ENCODE results near the gene SLC66A1.

SLC66A1 gene

GRCh38 chr1:19325368-19325957 is 13.3 kb downstream of the SLC66A1 start:
- DNase-seq (ENCODE audit: low read depth in 2 of 2) = no peak

- no peak for DNase-seq (ENCODE audit: low read depth in 2 of 2)
Observed at GRCh38 chr1:19325958-19326747, 14.0 kb downstream of the SLC66A1 start.

GRCh38 chr1:19326748-19327065 is 14.6 kb downstream of the SLC66A1 start:
- no peak for DNase-seq (ENCODE audit: low read depth in 2 of 2)

GRCh38 chr1:19327301-19327700 is 15.2 kb downstream of the SLC66A1 start:
- DNase-seq (ENCODE audit: low read depth in 2 of 2) = no peak

GRCh38 chr1:19327736-19328135 is 15.6 kb downstream of the SLC66A1 start:
- DNase-seq (ENCODE audit: low read depth in 2 of 2) = no peak

DNA sequence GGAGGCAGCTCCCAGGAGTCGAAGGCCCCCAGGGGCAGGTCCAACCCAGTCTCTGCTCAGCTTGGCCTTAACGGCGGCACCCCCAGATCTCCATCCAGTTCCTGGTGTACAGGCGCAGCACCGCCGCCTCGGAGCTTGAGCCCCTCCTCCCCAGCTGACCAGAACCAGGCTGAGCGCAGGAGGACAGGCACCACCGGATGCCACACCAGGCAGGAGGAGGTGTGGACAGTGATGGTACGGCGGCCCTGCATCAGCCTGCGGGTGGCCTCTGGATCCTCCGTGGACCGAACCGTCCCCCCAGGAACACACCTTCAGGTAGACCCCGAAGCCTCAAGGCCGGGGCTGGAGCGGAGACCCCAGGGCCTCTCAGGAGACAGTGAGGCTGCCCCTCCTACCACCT is 16.4 kb downstream of the SLC66A1 start:
- no peak for DNase-seq (ENCODE audit: low read depth in 2 of 2)

DNA sequence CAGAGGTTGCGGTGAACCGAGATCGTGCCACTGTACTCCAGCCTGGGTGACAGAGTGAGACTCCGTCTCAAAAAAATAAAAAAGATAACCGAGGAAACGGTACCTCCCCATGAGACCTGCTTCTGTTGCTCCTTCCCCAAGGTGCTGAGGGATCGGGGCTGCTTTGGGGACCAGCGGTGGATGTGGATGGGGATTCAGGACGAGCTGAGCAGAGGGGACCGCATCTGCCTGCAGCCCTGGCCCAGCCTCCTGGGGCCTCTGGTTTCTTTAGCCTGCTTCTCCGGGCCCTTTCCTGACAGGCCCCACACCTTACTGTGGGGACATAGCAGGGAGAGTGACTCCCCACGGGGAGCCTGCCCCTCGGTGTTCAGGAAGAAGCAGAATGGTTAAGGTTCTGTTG is 17.1 kb downstream of the SLC66A1 start:
- DNase-seq (ENCODE audit: low read depth in 2 of 2) = no peak

DNA sequence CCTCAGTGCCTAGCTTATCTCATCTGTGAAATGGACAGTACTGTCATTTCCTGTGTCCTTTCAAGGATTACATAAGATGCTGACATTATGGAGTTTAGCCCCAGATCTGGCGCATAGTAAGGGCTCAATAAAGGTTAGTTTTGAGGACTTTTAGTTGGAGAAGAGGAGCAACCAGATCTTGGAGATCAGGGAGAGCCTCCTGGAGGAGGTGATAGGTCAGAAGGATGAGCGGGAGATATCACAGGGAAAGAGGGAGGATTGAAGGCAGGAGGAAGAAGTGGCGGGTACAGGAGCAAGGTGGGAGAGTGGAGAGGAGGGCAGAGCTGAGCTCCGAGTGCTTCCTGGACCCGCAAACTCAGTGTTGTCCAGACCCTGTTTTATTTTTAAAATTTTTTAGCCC is 17.5 kb downstream of the SLC66A1 start:
- DNase-seq (ENCODE audit: low read depth in 2 of 2) = no peak

DNA sequence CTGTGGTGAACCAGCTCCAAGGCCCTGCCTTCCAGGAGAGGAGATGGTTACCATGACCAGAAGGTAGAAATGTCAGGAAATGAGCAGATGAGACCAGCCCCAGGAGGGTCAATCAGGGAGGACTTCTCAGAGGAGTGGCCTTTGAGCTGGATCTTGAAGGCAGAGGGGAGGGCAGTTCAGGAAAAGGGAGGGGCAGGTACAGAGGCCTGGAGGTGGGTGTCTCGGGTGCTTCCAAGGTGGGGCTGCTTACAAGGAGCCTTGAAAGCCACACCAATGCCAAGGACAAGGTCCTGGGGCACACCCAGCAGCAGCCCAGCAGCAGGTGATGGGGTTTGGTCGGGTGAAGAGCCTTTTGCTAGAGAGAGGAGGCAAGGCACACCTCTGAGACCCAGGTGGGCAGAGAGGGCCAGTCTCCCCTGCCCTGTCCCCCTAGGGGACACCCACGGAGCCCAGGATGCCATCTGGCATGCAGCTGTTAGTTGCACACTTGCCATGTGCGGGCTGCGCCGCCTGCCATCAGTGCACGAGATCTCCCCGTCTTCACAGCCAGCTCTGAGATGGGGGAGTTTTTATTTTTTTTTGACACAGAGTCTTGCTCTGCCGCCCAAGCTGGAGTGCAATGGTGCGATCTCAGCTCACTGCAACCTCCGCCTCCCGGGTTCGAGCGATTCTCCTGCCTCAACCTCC is 18.5 kb downstream of the SLC66A1 start:
- no peak for DNase-seq (ENCODE audit: low read depth in 2 of 2)

- DNase-seq (ENCODE audit: low read depth in 2 of 2) = no peak
Observed at GRCh38 chr1:19331262-19331878, 19.2 kb downstream of the SLC66A1 start.

DNA sequence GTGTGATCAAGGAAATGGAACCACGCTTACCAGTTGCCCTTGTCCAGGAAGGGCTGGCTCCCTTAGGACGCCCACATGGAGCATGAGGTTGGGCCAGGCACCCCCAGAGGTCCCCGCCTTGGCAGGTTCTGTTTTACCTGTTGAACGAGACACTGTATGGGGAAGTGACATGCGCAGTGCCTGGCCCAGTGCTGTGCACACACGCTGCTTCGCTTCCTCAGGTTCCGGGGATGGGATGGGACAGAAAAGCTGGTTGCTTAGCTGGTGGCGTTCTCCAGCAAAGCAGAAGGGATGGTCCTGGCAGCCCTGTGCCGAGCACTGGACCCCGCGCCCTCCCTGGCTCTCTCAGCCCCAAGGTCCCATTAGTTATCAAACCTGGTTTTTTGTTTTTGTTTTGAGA is 20.7 kb downstream of the SLC66A1 start:
- DNase-seq (ENCODE audit: low read depth in 2 of 2) = no peak

DNA sequence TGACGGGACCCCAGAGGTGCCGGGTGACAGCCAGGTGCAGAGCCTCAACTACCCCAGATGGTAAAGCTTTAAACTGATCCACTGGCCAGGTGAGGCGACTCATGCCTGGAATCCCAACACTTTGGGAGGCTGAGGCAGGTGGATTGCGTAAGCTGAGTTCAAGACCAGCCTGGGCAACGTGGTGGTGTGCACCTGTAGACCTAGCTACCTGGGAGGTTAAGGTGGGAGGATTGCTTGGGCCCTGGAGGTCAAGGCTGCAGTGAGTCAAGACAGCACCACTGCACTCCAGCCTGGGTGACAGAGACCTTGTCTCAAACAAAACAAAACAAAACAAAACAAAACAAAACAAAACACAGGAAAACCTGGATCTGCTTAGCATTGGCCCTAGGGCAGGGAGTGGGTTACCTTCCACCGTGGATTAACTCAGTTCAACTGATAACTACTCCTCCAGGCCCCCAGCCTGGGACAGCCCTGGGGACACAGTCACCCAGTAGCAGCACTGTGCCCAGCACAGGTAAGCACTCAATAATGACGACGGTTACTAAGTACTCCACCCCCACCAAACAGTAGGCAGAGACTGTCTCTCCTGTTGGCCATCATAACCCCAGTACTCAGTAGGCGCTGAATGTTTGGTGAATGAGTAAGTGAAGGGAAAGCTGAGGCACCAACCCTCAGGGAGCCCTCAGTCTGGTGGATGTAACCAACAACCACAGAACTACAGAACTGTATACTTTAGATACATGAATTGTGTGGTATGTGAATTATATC is 21.6 kb downstream of the SLC66A1 start:
- no peak for DNase-seq (ENCODE audit: low read depth in 2 of 2)

GRCh38 chr1:19336543-19336942 is 24.4 kb downstream of the SLC66A1 start:
- peak; percentile 38 to 50 for DNase-seq (ENCODE audit: low read depth in 2 of 2)

DNA sequence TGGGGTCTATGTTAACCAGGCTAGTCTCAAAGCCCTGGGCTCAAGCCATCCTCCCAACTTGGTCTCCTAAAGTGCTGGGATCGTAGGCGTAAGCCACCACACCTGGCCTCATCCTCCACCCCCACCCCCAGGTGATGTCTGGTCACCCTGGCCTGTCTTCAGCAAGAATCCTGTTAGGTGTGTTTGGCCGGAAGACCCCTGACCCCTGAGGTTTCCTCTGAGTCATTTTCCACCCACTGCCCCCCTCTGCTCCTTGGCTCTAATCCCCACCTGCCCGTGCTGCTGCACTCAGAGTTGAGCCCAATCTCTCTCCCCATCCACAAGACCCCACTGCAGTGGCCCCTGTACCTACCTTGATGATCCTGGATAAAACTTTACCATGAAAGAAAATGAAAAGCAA is 25.2 kb downstream of the SLC66A1 start:
- DNase-seq (ENCODE audit: low read depth in 2 of 2) = no peak

GRCh38 chr1:19338323-19338762 is 26.2 kb downstream of the SLC66A1 start:
- no peak for DNase-seq (ENCODE audit: low read depth in 2 of 2)

DNA sequence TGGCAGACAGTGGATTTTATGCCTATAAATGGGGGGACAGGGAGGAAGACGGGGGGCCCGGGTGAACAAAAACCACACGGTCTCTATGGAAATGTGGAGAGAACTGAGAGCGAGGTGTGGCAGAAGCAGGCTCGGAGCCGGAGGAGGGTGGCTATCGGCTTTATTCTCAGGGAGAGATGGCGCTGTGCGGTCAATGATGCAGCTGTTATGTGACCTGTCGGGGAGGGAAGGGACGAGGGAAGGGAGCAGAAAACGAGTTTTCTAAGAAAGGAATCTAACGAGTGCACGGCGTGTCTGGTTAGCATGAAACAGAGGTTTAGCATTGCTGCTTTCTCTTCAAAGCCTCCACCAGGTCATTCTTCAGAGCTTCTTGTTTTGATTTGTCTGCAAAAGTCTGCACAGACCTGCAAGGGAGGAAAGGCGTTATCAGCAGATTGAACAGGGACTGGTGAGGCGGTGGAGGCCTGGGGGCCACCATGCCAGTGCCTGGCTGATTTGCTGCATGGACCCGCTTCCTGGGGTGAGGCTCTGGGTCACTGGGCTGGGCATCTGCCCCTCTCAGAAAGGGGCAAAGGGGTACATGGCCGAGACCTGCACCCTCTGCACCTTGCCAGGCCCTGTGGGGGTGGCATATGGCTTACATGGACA is 27.2 kb downstream of the SLC66A1 start:
- DNase-seq (ENCODE audit: low read depth in 2 of 2) = no peak

GRCh38 chr1:19340387-19340937 is 28.3 kb downstream of the SLC66A1 start:
- DNase-seq (ENCODE audit: low read depth in 2 of 2) = no peak

GRCh38 chr1:19341201-19342061 is 29.3 kb downstream of the SLC66A1 start:
- peak; percentile 64 to 67 for DNase-seq (ENCODE audit: low read depth in 2 of 2)

GRCh38 chr1:19342062-19342750 is 30.1 kb downstream of the SLC66A1 start:
- no peak for DNase-seq (ENCODE audit: low read depth in 2 of 2)

Measured in activated CD4-positive, alpha-beta T cell treated with anti-CD3 and anti-CD28 coated beads for 24 hours (primary cell).